GM12878 (cell line): Measurements from ENCODE around the gene MEIS2. TPM values are rescaled to one million over a fixed set of nuclear protein-coding genes. Genes with fewer than 3 reads are reported as not detected.

Source experiments
- ATAC-seq: fragments of 200-7000 bp; cut with Tn5 transposase; 3 replicates; pipeline ENCODE4 v1.9.1; 2020; ENCODE audit warnings: mild to moderate bottlenecking, moderate library complexity
- BruUV-seq: library from RNA; stranded (reverse); fragments of 400-500 nt; replicated peaks from 2 replicates; lab custom pipeline; 2021; lab: Mats Ljungman, UMichigan
- CTCF ChIA-PET: fragments of 300-600 bp; sonication (Branson Sonifier 250); formaldehyde crosslinking; extraction: SDS; loops from one replicate; lab custom pipeline; 2021; ENCODE audit warnings: inconsistent platforms; lab: Yijun Ruan, JAX
- POLR2A ChIA-PET: fragments of 350-600 bp; formaldehyde crosslinking; extraction: SDS; loops from one replicate; lab custom pipeline; 2021; ENCODE audit warnings: inconsistent platforms; lab: Charles Lee
- RAD21 ChIA-PET: fragments of 300-600 bp; sonication (Branson Sonifier 250); formaldehyde crosslinking; loops from one replicate; lab custom pipeline; 2023; ENCODE audit warnings: antibody characterized with exemption; ENCODE audit not compliant: unreplicated experiment; lab: Charles Lee
- SMC1A ChIA-PET: fragments of 300-600 bp; sonication (Branson Sonifier 250); formaldehyde crosslinking; loops from one replicate; lab custom pipeline; 2023; ENCODE audit not compliant: unreplicated experiment, uncharacterized antibody; lab: Charles Lee
- DNase-seq: peaks from one replicate; pipeline ENCODE4 v3.0.0-alpha.2; 2011; ENCODE audit warnings: low read depth, low spot score
- FAIRE-seq: peaks from 3 replicates; lab custom pipeline; 2011; peaks lifted over from hg19 to GRCh38; lab: Jason Lieb, UNC
- H2AFZ ChIP-seq: 2 replicates; pipeline ENCODE4 v1.6.0; 2011; ENCODE audit warnings: low read depth, low read length, control low read depth; ENCODE audit not compliant: control insufficient read depth
- H3K27ac ChIP-seq: 2 replicates; pipeline ENCODE4 v1.5.1; 2011; ENCODE audit warnings: control low read depth; ENCODE audit not compliant: control insufficient read depth, insufficient read depth
- H3K27me3 ChIP-seq, 2 experiments: replicated peaks in 1 of 2; 2 replicates each; pipeline versions ENCODE4 v1.6.0 to v1.6.1; 2011; ENCODE audit warnings: low read length in 1 of 2; ENCODE audit not compliant: control insufficient read depth in 2 of 2, insufficient read depth in 2 of 2
- H3K36me3 ChIP-seq, 2 experiments: 2 replicates each; pipeline ENCODE4 v1.5.1; 2011; ENCODE audit warnings: low read length in 1 of 2; ENCODE audit not compliant: control insufficient read depth in 2 of 2, insufficient read depth in 2 of 2
- H3K4me1 ChIP-seq: 2 replicates; pipeline ENCODE4 v1.6.1; 2011; ENCODE audit warnings: mild to moderate bottlenecking, low read length, moderate library complexity, mixed read lengths; ENCODE audit not compliant: control insufficient read depth, insufficient read depth
- H3K4me2 ChIP-seq: 2 replicates; pipeline ENCODE4 v1.6.0; 2011; ENCODE audit warnings: control low read depth; ENCODE audit not compliant: control insufficient read depth, insufficient read depth
- H3K4me3 ChIP-seq: fragments of 200-600 bp; sonication (generic); 2 replicates; pipeline ENCODE4 v1.5.1; 2016
- H3K79me2 ChIP-seq: 2 replicates; pipeline ENCODE4 v1.6.0; 2011; ENCODE audit warnings: low read length; ENCODE audit not compliant: control insufficient read depth, insufficient read depth
- H3K9ac ChIP-seq: 2 replicates; pipeline ENCODE4 v1.8.0; 2011; ENCODE audit warnings: low read length, control low read depth, mixed read lengths; ENCODE audit not compliant: control insufficient read depth, insufficient read depth
- H3K9me3 ChIP-seq: replicated peaks from 3 replicates; pipeline ENCODE4 v1.5.1; 2011; ENCODE audit warnings: mild to moderate bottlenecking, low read length; ENCODE audit not compliant: control insufficient read depth, insufficient read depth
- H4K20me1 ChIP-seq: 2 replicates; pipeline ENCODE4 v1.6.0; 2011; ENCODE audit not compliant: control insufficient read depth, insufficient read depth
- ATF7 ChIP-seq: fragments of 450-650 bp; IDR thresholded peaks from 2 replicates; pipeline ENCODE4 v1.6.1; 2016; ENCODE audit warnings: low read depth, mild to moderate bottlenecking
- CEBPB ChIP-seq, 2 experiments: fragments of 150-350 bp in 1 of 2; IDR thresholded peaks; 2 replicates each; pipeline ENCODE4 v1.6.1; 2012 to 2014; ENCODE audit warnings: low read depth in 2 of 2, low read length in 2 of 2, borderline replicate concordance in 1 of 2, inconsistent platforms in 1 of 2
- FOS ChIP-seq: IDR thresholded peaks from 3 replicates; pipeline ENCODE4 v1.6.1; 2011; ENCODE audit warnings: borderline replicate concordance; ENCODE audit not compliant: insufficient read length; ENCODE audit errors: extremely low read depth
- FOXM1 ChIP-seq: IDR thresholded peaks from 2 replicates; pipeline ENCODE4 v1.6.1; 2012; ENCODE audit warnings: low read depth, mild to moderate bottlenecking, inconsistent platforms, low read length, moderate library complexity
- SMC3 ChIP-seq: IDR thresholded peaks from 2 replicates; pipeline ENCODE4 v1.6.1; 2011; ENCODE audit warnings: low read length, improper control_type of control experiment, borderline replicate concordance
- YBX1 ChIP-seq: fragments of 450-650 bp; IDR thresholded peaks from 2 replicates; pipeline ENCODE4 v1.6.1; 2016; ENCODE audit warnings: antibody characterized with exemption
- YY1 ChIP-seq: IDR thresholded peaks from 2 replicates; pipeline ENCODE4 v1.6.1; 2011; ENCODE audit warnings: low read depth, mild to moderate bottlenecking, low read length
- ZZZ3 ChIP-seq: IDR thresholded peaks from 2 replicates; pipeline ENCODE4 v1.6.1; 2011; ENCODE audit warnings: low read depth; ENCODE audit not compliant: control insufficient read depth, insufficient read length
- WGBS: methylation state at CpG from one replicate; pipeline ENCODE4 v1.1.6; 2016; ENCODE audit warnings: low lambda C conversion rate; ENCODE audit not compliant: insufficient replicate concordance, insufficient coverage; ENCODE audit errors: missing lambda C conversion rate; 5-methylcytosine and 5-hydroxymethylcytosine counted together
- in situ Hi-C: fragments of 300-500 bp; cut with MboI; formaldehyde crosslinking; loops from 9 replicates; pipeline ENCODE4 v1.14.3; 2018; ENCODE audit warnings: mixed read lengths
- intact Hi-C: fragments of 100-400 bp; cut with micrococcal nuclease; formaldehyde crosslinking; loops from one replicate; pipeline ENCODE4 v1.14.2; 2022; ENCODE audit not compliant: unreplicated experiment
- polyA plus RNA-seq, 11 experiments: library from polyadenylated mRNA; depleted of rRNA in 4 of 11; unstranded in 6 of 11; stranded (reverse) in 5 of 11; fragments of >200 nt; fragmentation: Nextera tagmentation in 4 of 11; fragmentation: Illumina TruSeq in 1 of 11; extraction: Ambion mirVana in 4 of 11; extraction: Trizol in 1 of 11; gene quantifications; 1 replicate in 1 of 11; 2 replicates in 10 of 11; pipeline versions ENCODE4 v1.2.1 to v1.2.3, GENCODE V29; 2011 to 2016; ENCODE audit warnings: inconsistent platforms in 2 of 11, missing spikeins in 2 of 11, low read depth in 1 of 11
- total RNA-seq, 4 experiments: library from RNA; depleted of rRNA in 3 of 4; stranded (reverse); fragments of >200 nt in 3 of 4; fragmentation: Illumina TruSeq in 1 of 4; extraction: Trizol in 1 of 4; gene quantifications; 2 replicates each; pipeline versions ENCODE4 v1.2.1 to v1.2.3, GENCODE V29; 2013 to 2021
- TF ChIP-seq, protein P1 (sequence below): fragments of 450-650 bp; formaldehyde crosslinking; IDR thresholded peaks from 2 replicates; pipeline ENCODE4 v1.4.0; 2020; ENCODE audit warnings: mild to moderate bottlenecking, moderate library complexity
- TF ChIP-seq, protein P2 (sequence below): IDR thresholded peaks from 2 replicates; pipeline ENCODE4 v1.6.1; 2012; ENCODE audit warnings: mild to moderate bottlenecking, low read depth, low read length
- TF ChIP-seq, protein P3 (sequence below): fragments of 450-650 bp; IDR thresholded peaks from 2 replicates; pipeline ENCODE4 v1.6.1; 2014; ENCODE audit warnings: mild to moderate bottlenecking
- TF ChIP-seq, protein P4 (sequence below): fragments of 450-650 bp; IDR thresholded peaks from 2 replicates; pipeline ENCODE4 v1.6.1; 2016; ENCODE audit warnings: mild to moderate bottlenecking

MEIS2 gene
- total and polyA plus RNA-seq, 10 of the 15 experiments (the other 5 are each of a cell fraction or from before 2014, with no cell fraction given) = 9.2 to 54.0 (median 20.4) TPM

DNA sequence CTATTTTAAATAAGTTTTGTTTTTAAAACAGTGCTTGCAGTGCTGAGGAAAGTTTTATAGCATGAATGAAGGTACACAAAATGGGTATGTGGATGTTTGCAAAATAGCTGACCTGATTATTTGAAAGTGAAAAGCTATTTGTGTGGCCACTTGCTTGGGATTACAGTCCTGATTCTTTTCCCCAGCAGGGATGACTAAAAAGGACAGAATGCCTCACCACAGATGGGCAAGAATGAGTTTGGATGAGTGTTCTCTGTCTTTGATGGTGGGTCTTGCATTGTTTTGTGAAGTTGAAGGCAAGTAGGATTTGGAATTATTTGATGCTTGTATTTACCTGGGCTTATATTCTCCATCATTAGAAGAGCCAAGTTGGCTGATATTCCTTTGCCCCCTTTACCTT lies 48.8 kb upstream of the MEIS2 start (continued):
- TF ChIP-seq, protein P1, sequence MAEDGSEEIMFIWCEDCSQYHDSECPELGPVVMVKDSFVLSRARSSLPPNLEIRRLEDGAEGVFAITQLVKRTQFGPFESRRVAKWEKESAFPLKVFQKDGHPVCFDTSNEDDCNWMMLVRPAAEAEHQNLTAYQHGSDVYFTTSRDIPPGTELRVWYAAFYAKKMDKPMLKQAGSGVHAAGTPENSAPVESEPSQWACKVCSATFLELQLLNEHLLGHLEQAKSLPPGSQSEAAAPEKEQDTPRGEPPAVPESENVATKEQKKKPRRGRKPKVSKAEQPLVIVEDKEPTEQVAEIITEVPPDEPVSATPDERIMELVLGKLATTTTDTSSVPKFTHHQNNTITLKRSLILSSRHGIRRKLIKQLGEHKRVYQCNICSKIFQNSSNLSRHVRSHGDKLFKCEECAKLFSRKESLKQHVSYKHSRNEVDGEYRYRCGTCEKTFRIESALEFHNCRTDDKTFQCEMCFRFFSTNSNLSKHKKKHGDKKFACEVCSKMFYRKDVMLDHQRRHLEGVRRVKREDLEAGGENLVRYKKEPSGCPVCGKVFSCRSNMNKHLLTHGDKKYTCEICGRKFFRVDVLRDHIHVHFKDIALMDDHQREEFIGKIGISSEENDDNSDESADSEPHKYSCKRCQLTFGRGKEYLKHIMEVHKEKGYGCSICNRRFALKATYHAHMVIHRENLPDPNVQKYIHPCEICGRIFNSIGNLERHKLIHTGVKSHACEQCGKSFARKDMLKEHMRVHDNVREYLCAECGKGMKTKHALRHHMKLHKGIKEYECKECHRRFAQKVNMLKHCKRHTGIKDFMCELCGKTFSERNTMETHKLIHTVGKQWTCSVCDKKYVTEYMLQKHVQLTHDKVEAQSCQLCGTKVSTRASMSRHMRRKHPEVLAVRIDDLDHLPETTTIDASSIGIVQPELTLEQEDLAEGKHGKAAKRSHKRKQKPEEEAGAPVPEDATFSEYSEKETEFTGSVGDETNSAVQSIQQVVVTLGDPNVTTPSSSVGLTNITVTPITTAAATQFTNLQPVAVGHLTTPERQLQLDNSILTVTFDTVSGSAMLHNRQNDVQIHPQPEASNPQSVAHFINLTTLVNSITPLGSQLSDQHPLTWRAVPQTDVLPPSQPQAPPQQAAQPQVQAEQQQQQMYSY (CRISPR knock-in tag) = no peak
- TF ChIP-seq SMC3 = no peak
- no peak for TF ChIP-seq ZZZ3

DNA sequence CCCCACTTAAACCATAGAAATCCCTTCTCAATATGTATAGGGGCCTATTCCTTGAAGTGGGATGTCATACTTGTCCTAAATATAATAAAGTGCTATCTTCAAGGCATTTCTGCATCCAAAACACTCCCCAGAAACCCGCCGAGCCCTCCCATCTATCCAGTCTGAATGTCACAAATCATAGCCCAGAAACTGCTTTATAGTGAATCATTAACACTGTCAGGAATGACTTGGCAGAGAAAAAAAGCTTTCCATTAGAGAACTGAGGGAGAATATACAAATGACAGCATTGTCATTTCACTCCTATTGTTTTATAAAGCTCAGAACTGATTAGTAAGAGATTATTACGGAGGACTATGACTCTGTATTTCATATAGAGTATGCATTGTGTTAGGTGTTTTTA lies 48.4 kb upstream of the MEIS2 start:
- H3K4me3 ChIP-seq = no peak overlapping the region
- ChIA-PET CTCF (no interaction called here), POLR2A (no interaction called here), SMC1A (interaction anchor here (0.9 kb wide), 1 partner anchor 732 kb away, joined by 3 read pairs; no protein-coding TSS in a partner anchor), RAD21 (no interaction called here)
- WGBS = 0% methylated on average over 3 of the region's 3 CpGs
- no peak for FAIRE-seq
- no TSS peak for BruUV-seq
- H4K20me1 ChIP-seq = no peaks in the 10 kb centered on the region
- no peaks in the 10 kb centered on the region for H3K4me1 ChIP-seq
- DNase-seq = no peak
- no peaks in the 10 kb centered on the region for H3K9me3 ChIP-seq
- H3K27me3 ChIP-seq = no peaks in the 10 kb centered on the region
- no peak overlapping the region for H3K9ac ChIP-seq
- intact Hi-C loops (no loop called here), in situ Hi-C loops (no loop called here)
- H3K79me2 ChIP-seq = no peaks in the 10 kb centered on the region
- ATAC-seq = no peak
- H3K4me2 ChIP-seq = no peak overlapping the region
- no peak overlapping the region for H3K27ac ChIP-seq
- no peak overlapping the region for H2AFZ ChIP-seq
- no peaks in the 10 kb centered on the region for H3K36me3 ChIP-seq
- TF ChIP-seq, protein P2, sequence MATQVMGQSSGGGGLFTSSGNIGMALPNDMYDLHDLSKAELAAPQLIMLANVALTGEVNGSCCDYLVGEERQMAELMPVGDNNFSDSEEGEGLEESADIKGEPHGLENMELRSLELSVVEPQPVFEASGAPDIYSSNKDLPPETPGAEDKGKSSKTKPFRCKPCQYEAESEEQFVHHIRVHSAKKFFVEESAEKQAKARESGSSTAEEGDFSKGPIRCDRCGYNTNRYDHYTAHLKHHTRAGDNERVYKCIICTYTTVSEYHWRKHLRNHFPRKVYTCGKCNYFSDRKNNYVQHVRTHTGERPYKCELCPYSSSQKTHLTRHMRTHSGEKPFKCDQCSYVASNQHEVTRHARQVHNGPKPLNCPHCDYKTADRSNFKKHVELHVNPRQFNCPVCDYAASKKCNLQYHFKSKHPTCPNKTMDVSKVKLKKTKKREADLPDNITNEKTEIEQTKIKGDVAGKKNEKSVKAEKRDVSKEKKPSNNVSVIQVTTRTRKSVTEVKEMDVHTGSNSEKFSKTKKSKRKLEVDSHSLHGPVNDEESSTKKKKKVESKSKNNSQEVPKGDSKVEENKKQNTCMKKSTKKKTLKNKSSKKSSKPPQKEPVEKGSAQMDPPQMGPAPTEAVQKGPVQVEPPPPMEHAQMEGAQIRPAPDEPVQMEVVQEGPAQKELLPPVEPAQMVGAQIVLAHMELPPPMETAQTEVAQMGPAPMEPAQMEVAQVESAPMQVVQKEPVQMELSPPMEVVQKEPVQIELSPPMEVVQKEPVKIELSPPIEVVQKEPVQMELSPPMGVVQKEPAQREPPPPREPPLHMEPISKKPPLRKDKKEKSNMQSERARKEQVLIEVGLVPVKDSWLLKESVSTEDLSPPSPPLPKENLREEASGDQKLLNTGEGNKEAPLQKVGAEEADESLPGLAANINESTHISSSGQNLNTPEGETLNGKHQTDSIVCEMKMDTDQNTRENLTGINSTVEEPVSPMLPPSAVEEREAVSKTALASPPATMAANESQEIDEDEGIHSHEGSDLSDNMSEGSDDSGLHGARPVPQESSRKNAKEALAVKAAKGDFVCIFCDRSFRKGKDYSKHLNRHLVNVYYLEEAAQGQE = no peak
- TF ChIP-seq YBX1 (no peak), CEBPB (IDR thresholded peaks at IDR 0.05; ENCODE audit: borderline replicate concordance in 1 of 2, low read depth in 2 of 2, low read length in 2 of 2) (no peak), FOXM1 (no peak), FOS (no peak), ATF7 (no peak), YY1 (no peak)
- TF ChIP-seq, protein P3, sequence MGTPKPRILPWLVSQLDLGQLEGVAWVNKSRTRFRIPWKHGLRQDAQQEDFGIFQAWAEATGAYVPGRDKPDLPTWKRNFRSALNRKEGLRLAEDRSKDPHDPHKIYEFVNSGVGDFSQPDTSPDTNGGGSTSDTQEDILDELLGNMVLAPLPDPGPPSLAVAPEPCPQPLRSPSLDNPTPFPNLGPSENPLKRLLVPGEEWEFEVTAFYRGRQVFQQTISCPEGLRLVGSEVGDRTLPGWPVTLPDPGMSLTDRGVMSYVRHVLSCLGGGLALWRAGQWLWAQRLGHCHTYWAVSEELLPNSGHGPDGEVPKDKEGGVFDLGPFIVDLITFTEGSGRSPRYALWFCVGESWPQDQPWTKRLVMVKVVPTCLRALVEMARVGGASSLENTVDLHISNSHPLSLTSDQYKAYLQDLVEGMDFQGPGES = no peak
- TF ChIP-seq, protein P4, sequence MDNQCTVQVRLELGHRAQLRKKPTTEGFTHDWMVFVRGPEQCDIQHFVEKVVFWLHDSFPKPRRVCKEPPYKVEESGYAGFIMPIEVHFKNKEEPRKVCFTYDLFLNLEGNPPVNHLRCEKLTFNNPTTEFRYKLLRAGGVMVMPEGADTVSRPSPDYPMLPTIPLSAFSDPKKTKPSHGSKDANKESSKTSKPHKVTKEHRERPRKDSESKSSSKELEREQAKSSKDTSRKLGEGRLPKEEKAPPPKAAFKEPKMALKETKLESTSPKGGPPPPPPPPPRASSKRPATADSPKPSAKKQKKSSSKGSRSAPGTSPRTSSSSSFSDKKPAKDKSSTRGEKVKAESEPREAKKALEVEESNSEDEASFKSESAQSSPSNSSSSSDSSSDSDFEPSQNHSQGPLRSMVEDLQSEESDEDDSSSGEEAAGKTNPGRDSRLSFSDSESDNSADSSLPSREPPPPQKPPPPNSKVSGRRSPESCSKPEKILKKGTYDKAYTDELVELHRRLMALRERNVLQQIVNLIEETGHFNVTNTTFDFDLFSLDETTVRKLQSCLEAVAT = no peak
